ENCODE data around the gene INPP4A.

- TF ChIP-seq CTCF (IDR thresholded peaks at IDR 0.05; ENCODE audit: poor library complexity, severe bottlenecking) (no peak), REST (IDR thresholded peaks at IDR 0.05; ENCODE audit: borderline replicate concordance) (no peak), POLR2AphosphoS5 (IDR thresholded peaks at IDR 0.05) (no peak), EZH2 (IDR thresholded peaks at IDR 0.05; ENCODE audit: borderline replicate concordance, insufficient read depth, low read length, poor library complexity, severe bottlenecking) (no peak), TAF1 (IDR thresholded peaks at IDR 0.05; ENCODE audit: low read depth) (no peak), MXI1 (conservative IDR thresholded peaks at IDR 0.05; ENCODE audit: poor library complexity, severe bottlenecking) (no peak)
Observed at GRCh38 chr2:98482362-98482761, 37.7 kb downstream of the INPP4A start.
